Measurements from ENCODE around the gene KLHL3.

Gene KLHL3

GRCh38 chr5:137658324-137658723 is 77.6 kb downstream of the KLHL3 start:
- Histone ChIP-seq H3K4me3 (ENCODE audit: severe bottlenecking) (no peak overlapping the region), H3K27me3 (ENCODE audit: insufficient read depth, poor library complexity, severe bottlenecking) (no peaks in the 10 kb centered on the region), H3K27ac (ENCODE audit: poor library complexity, severe bottlenecking) (no peak overlapping the region), H3K9me3 (ENCODE audit: severe bottlenecking) (no peaks in the 10 kb centered on the region), H3K4me1 (ENCODE audit: insufficient read depth, poor library complexity, severe bottlenecking) (no peaks in the 10 kb centered on the region), H3K36me3 (ENCODE audit: low read depth) (no peaks in the 10 kb centered on the region)
- no peak for TF ChIP-seq CTCF (IDR thresholded peaks at IDR 0.05; ENCODE audit: poor library complexity, severe bottlenecking)
- ATAC-seq (ENCODE audit: low read depth) (no peak), DNase-seq (ENCODE audit: low spot score) (no peak)

- DNase-seq (ENCODE audit: low spot score): no peak
- no peak for TF ChIP-seq CTCF (IDR thresholded peaks at IDR 0.05; ENCODE audit: poor library complexity, severe bottlenecking)
- Histone ChIP-seq H3K27me3 (ENCODE audit: insufficient read depth, poor library complexity, severe bottlenecking) (no peaks in the 10 kb centered on the region), H3K27ac (ENCODE audit: poor library complexity, severe bottlenecking) (no peak overlapping the region), H3K4me1 (ENCODE audit: insufficient read depth, poor library complexity, severe bottlenecking) (no peaks in the 10 kb centered on the region), H3K36me3 (ENCODE audit: low read depth) (no peaks in the 10 kb centered on the region), H3K4me3 (ENCODE audit: severe bottlenecking) (no peak overlapping the region), H3K9me3 (ENCODE audit: severe bottlenecking) (no peaks in the 10 kb centered on the region)
- ATAC-seq (ENCODE audit: low read depth): no peak
Measured at GRCh38 chr5:137657073-137657472, 78.8 kb downstream of the KLHL3 start.

- TF ChIP-seq CTCF (IDR thresholded peaks at IDR 0.05; ENCODE audit: poor library complexity, severe bottlenecking): no peak
- Histone ChIP-seq H3K27me3 (ENCODE audit: insufficient read depth, poor library complexity, severe bottlenecking) (no peaks in the 10 kb centered on the region), H3K4me3 (ENCODE audit: severe bottlenecking) (no peak overlapping the region), H3K36me3 (ENCODE audit: low read depth) (no peaks in the 10 kb centered on the region), H3K9me3 (ENCODE audit: severe bottlenecking) (no peaks in the 10 kb centered on the region), H3K4me1 (ENCODE audit: insufficient read depth, poor library complexity, severe bottlenecking) (no peaks in the 10 kb centered on the region), H3K27ac (ENCODE audit: poor library complexity, severe bottlenecking) (no peak overlapping the region)
- ATAC-seq (ENCODE audit: low read depth): no peak
- DNase-seq (ENCODE audit: low spot score): no peak
Measured at GRCh38 chr5:137656558-137656957, 79.3 kb downstream of the KLHL3 start.

GRCh38 chr5:137651022-137651421 is 84.9 kb downstream of the KLHL3 start:
- TF ChIP-seq CTCF (IDR thresholded peaks at IDR 0.05; ENCODE audit: poor library complexity, severe bottlenecking): no peak
- no peak overlapping the region for H3K4me3 ChIP-seq (ENCODE audit: severe bottlenecking)

GRCh38 chr5:137649228-137649935 is 86.5 kb downstream of the KLHL3 start:
- no peak for TF ChIP-seq CTCF (IDR thresholded peaks at IDR 0.05; ENCODE audit: poor library complexity, severe bottlenecking)
- H3K27me3 ChIP-seq (ENCODE audit: insufficient read depth, poor library complexity, severe bottlenecking): no peaks in the 10 kb centered on the region
- no peak for DNase-seq (ENCODE audit: low spot score)
- no peak for ATAC-seq (ENCODE audit: low read depth)
- H3K36me3 ChIP-seq (ENCODE audit: low read depth): no peaks in the 10 kb centered on the region
- H3K4me3 ChIP-seq (ENCODE audit: severe bottlenecking): no peak overlapping the region
- H3K4me1 ChIP-seq (ENCODE audit: insufficient read depth, poor library complexity, severe bottlenecking): no peaks in the 10 kb centered on the region
- H3K27ac ChIP-seq (ENCODE audit: poor library complexity, severe bottlenecking): no peak overlapping the region
- no peaks in the 10 kb centered on the region for H3K9me3 ChIP-seq (ENCODE audit: severe bottlenecking)

More at GRCh38 chr5:137651022-137651421, 84.9 kb downstream of the KLHL3 start:
- H3K9me3 ChIP-seq (ENCODE audit: severe bottlenecking): no peaks in the 10 kb centered on the region
- no peak for DNase-seq (ENCODE audit: low spot score)
- H3K36me3 ChIP-seq (ENCODE audit: low read depth): no peaks in the 10 kb centered on the region
- H3K27me3 ChIP-seq (ENCODE audit: insufficient read depth, poor library complexity, severe bottlenecking): no peaks in the 10 kb centered on the region
- no peak overlapping the region for H3K27ac ChIP-seq (ENCODE audit: poor library complexity, severe bottlenecking)
- no peaks in the 10 kb centered on the region for H3K4me1 ChIP-seq (ENCODE audit: insufficient read depth, poor library complexity, severe bottlenecking)
- ATAC-seq (ENCODE audit: low read depth): 0 out of 3 replicates have a peak, but pooled peaks have one; percentile 35
